Astrocyte (in vitro differentiated cells and primary cell): Measurements from ENCODE around the gene NXPH1.

ENCODE experiments used
- CTCF ChIP-seq: IDR thresholded peaks from 2 replicates; pipeline ENCODE4 v1.5.1; 2011; ENCODE audit warnings: low read depth, mild to moderate bottlenecking, inconsistent platforms, low read length, moderate library complexity; ENCODE audit not compliant: insufficient read depth
- EZH2 ChIP-seq: IDR thresholded peaks from 2 replicates; pipeline ENCODE4 v1.6.1; 2012; ENCODE audit warnings: mild to moderate bottlenecking, low read length, inconsistent platforms; ENCODE audit not compliant: insufficient read depth

- TF ChIP-seq CTCF (no peak), EZH2 (no peak)
Observed at GRCh38 chr7:8442814-8443304, 9.4 kb downstream of the NXPH1 start.
